NK-92 (cell line): ENCODE results near the gene SPTBN1.
"Not testable (repeated sequence)": the region's sequence is repeated elsewhere in the genome, so short reads cannot be mapped to it uniquely, and the experiment has no call there.

ENCODE experiments used
- DNase-seq: peaks from one replicate; lab custom pipeline; 2025; ENCODE audit not compliant: unreplicated experiment; lab: John Stamatoyannopoulos, UW

Gene SPTBN1

DNA sequence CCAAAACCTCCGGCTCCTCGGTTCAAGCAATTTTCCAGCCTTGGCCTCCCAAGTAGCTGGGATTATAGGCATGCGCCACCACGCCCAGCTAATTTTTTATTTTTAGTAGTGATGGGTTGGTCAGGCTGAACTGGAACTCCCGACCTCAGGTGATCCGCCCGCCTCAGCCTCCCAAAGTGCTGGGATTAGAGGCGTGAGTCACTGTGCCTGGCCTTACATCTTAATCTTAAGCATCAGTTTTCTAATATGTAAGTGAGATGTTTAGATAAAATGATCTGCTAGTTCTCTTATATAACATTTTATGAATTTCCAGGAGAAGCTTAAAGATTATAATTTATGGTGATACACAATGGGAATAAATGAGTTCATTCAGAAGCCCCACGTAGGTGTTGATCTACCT lies 69.2 kb downstream of the SPTBN1 start:
- DNase-seq = no peak

DNA sequence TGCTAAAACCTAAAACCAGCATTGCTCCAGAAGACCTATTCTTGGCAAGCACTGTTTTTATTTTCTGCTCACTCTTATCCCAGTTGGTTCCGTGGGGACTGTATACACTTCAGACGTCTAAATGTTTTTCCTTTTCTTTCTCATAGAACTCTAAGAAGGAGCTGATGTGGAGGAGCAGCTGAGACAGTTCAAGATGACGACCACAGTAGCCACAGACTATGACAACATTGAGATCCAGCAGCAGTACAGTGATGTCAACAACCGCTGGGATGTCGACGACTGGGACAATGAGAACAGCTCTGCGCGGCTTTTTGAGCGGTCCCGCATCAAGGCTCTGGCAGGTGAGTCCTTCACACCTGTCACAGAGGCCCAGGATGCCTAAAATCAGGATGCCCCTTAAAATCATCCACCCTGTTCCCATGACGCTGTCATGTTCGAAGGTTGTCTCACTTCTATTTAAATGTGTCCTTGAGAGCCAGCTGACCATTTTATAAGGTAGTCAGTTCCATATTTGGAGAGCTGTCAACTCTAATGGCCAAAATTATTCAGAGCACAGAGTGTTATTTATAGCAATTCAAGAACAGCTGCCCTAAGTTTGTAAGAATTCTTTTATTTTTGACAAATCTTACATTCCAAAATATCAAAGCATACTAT lies 70.2 kb downstream of the SPTBN1 start:
- no peak for DNase-seq

DNA sequence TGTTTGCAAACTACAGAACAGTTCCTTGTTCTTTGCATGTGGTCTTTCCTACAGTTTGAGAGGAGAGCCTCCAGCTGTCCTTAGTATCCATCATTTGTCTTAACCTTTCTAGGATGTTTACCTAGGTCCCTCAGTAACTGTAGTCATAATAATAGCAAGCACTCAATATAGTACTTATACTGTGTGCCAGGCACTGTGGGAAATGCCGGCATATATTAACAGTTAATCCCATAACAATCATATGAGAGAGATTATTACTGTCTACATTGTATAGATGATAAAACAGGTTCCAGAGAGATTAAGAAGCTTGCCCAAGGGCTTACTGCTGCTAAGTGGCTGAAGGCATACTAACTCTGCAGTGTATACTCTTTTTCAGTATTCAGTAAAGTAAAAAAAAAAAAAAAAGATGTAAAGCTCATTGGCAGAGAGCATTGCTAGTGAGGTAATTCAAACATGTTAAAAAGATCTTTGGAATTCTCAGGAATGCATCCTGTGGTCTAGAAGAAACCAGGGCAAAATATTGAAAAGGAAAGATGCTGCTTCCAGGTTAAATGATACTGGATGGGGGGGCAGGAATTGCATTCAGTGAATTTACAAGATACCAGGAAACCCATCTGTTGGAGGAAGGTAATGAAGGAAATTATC lies 72.3 kb downstream of the SPTBN1 start:
- DNase-seq = no peak

- not testable (repeated sequence) for DNase-seq
Observed at GRCh38 chr2:54529518-54529917, 73.4 kb downstream of the SPTBN1 start.

DNA sequence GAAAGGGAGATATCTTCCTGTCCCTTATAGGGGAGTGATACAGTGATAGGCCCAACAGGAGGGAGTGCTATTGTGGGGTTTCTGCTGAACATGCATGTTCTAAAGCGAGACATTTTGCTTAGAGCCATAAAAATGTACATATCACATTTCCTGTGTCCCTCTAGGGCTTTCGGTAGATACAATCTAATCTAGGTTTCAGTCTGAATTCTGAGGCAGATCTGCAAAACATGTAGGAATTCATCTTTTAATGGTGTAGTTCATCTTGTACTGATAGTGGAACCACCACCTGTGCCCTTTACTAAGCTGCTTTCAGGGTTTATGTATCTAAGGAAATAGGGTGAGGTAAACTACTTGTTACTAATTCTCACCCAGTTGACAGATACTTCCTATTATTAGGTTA lies 73.8 kb downstream of the SPTBN1 start:
- no peak for DNase-seq

GRCh38 chr2:54531558-54531957 lies 75.4 kb downstream of the SPTBN1 start:
- DNase-seq = no peak

GRCh38 chr2:54534221-54534620 lies 78.1 kb downstream of the SPTBN1 start:
- no peak for DNase-seq

DNA sequence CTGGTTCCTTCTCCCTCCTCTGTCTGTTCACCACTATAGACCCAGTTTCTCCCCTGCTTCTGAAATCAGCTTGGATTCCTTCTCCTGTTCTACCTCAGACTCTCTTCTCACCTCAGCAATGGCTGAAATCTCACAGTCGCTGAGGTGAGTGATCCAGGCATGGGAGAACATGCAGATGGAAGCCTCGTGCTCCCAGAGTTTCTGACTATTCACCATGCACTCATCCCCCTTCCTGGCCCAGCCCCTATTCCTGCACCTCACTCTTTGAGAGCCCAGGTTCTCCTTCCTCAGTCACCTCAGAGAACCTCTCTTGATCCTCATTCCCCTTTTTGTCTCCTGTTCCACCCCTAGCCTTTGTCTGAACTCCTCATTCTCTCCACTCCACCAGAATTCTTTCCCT lies 78.5 kb downstream of the SPTBN1 start:
- DNase-seq = no peak

GRCh38 chr2:54535599-54536195 lies 79.6 kb downstream of the SPTBN1 start:
- no peak for DNase-seq

- no peak for DNase-seq
Observed at GRCh38 chr2:54536720-54537119, 80.6 kb downstream of the SPTBN1 start.

- no peak for DNase-seq
Observed at GRCh38 chr2:54538537-54538936, 82.4 kb downstream of the SPTBN1 start.

GRCh38 chr2:54539683-54540082 lies 83.6 kb downstream of the SPTBN1 start:
- no peak for DNase-seq

- DNase-seq = no peak
Observed at GRCh38 chr2:54540194-54540593, 84.1 kb downstream of the SPTBN1 start.

DNA sequence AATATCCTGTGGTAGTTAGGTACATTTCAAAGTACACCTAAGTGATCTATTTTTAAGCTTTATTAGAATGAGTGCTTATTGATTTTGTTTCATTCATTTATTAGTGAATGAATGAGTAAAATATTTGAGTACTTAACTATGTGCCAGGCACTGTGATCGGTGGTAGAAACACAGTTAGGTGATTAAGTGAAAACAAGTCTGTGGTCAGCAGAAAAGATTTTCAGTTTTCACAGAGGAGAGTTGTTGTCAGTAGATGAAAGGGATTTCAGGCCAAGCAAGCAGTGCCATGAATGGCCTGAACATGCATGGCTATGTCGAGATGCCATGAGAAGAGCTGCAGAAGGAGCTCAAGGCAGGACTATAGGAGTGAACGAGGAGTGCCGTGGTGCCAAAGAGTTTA lies 85.9 kb downstream of the SPTBN1 start:
- DNase-seq = no peak

DNA sequence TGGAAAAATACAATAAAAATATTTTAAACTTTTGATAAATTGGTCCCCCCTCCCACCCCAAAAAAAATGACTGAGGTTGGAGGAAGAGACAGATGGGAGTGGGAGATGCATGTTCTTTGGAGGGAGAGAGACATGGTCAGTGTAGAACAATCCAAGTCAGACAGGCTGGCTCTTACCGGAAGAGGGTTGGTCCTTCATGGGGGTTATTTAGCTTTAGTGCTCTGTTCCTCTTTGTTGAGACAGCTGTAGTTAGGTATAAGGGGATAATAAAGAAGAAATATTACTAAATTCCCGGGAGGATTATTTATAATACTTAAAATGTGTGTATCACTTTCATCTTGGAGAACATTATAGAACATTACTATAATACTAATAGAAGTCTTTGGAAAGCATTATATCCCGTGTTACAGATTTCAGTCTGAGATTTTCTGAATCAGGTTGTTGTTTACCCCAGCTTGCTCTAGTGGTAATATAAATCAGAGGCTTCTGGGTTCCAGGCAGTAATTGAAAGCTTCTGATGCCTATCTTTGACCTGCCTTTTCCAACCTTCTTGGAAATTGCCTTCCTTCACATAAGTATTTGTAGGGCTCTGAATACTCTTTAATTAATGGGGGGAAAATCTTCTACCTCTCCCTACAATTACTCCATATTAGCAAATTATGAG lies 87.7 kb downstream of the SPTBN1 start:
- DNase-seq = no peak

DNA sequence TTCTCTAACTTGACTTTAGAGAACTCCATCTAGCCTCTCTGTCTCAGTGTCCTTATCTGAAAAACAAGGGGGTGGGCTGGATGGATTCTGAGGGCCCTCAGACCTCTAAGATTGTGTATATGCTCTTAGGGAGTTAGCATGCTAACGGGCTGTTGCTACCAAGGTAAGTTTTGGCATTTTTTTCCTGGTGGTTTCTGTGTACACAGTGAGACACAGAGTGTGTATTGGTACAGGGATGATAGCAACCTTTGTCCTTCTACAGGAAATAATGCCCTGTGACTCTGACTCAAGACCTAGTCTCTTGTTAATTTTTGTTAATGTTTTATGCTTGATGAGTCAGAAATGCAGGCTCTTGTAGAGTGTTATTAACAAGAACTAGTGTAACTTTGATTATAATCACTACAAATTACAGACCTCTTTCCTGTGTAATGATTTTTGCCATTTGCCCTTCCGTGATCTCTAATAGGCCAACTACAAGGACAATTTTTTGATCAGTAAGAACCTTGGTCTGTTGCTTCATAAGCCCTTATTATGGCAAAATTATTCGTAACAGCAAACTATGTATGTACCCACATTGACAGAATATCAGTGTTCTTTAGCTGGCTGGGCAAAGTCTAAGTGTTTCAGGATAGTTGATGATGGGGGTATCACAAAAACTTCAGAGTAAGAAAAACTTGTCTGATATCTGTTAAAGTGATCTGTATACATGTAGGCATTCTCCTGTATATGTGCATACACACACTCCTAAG lies 89.7 kb downstream of the SPTBN1 start:
- no peak for DNase-seq

DNA sequence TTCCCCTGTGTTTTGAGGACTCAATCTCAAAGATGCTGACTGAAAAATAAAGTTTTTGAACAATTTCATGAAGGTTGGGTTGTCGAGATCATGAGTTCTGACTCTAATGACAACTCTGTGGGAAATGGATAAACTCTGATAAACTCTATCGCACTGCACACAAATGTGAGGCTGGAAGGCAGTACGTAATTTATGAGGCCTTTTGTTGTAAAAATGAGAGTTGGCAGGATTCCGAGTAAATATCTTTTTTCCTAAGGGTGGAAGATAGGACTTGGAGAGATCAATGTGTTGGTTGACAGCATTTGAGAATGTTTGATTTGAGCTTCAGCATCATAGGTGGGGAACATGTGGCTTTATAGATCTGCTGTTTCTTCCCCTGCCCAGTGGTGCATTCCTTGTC lies 90.4 kb downstream of the SPTBN1 start:
- no peak for DNase-seq

DNA sequence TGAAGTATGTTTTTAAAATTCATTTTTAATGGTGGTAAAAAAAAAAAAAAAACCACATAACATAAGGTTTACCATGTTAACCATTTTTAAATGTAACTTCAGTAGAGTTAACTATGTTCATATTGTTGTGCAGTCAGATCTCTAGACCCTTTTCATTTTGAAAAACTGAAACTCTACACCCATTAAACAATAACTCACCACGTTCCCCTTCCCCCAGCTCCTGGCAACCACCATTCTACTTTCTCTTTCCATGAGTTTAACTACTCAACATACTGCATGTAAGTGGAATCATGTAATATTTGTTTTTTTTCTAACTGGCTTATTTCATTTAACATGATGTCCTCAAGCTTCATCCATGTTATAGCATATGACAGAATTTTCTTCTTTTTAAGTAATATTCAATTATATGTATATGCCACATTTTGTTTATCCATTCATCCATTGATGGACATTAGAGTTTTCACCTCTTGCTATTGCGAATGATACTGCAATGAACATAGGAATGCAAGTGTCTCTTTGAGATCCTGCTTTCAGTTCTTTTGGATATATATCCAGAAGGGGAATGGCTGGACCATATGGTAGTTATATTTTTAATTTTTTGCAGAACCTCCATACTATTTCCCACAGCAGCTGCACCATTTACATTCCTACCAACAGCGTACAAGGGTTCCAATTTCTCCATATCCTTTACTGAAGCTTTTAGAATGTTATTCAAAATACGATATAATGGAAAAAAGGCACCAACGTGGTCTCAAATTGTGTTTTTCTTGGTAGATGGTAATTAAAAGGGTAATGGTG lies 91.0 kb downstream of the SPTBN1 start:
- DNase-seq = no peak

- DNase-seq = no peak
Observed at GRCh38 chr2:54549430-54549829, 93.3 kb downstream of the SPTBN1 start.

DNA sequence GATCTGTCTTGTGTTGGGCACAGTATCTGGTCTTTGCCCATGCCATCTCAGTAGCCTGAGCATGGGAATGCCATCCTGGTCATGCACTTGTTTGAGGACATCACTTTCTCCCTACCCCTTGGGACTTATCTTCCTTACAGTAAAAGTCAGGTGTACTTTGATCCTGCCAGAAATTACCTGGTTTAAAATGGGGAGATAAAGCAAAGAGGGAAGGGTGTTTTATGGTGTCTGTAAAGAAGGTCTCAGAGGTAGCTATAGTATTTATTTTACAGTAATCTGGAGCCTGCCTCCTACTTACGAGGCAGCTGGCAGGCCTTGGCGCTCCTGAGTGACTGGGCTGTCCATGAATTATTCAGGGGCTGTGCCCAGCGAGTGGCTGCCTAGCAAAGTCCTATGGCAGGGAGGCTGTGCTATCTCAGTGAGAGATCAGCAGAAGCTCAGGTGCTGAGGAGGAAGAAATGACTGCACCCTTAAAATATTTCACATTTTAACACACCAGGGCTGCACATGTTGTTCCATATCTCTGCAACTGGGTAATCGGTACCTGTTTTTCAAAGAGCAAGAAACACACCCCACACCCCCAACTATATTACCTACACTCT lies 93.9 kb downstream of the SPTBN1 start:
- DNase-seq = no peak
